Sciatic nerve (tissue), 2 donors: ENCODE data around the gene AUTS2. TPM values are rescaled to one million over a fixed set of nuclear protein-coding genes. Genes with fewer than 3 reads are reported as not detected.

Experiments used
- ATAC-seq: fragments of 200-7000 bp; cut with Tn5 transposase; one replicate; pipeline ENCODE4 v1.9.1; 2020; ENCODE audit warnings: mild to moderate bottlenecking, moderate library complexity
- DNase-seq: peaks from one replicate; pipeline ENCODE4 v3.0.0-alpha.2; 2020; ENCODE audit warnings: low spot score
- intact Hi-C: fragments of 100-400 bp; cut with DNase I; formaldehyde crosslinking; loops from one replicate; pipeline ENCODE4 v1.14.2; 2022
- total RNA-seq: library from RNA; stranded (reverse); fragmentation: NEBNext Ultra II Directional; extraction: Animal tissue kit (Norgen Biotek cat#: 25700); gene quantifications from one replicate; pipeline ENCODE4 v1.2.1, GENCODE V29; 2021
- donor health status: DM: no; HTN: no; CAD: no.
- donor health status: DM: no; HTN: no; CAD: no.

Gene AUTS2
- 129 TPM for total RNA-seq

DNA sequence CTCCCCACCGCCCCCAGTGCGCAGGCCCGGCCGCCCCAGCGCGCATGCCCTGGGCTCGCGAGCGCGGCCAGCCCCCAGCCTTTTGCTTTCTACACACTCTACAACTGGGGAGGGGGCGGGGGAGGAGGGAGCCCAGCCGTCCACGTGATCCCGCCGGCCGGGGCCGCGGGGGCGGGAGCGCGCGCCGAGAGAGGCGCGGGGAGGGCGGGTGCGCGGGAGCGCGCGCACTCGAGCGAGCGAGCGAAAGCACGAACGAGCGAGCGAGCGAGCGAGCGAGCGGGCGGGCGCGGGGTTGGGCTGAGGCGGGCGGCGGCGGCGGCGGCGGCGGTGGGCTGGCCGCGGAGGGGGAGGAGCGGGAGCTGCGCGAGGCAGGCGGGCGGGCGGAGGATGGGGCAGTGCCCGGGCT lies at the start of gene AUTS2:
Gene AUTS2, plus strand, starts transcription at position 395 of the 406 bp plus-strand sequence. CDS start 1,179 bp downstream, outside the sequence.
- intact Hi-C loops: no loop called here
- ATAC-seq: peak; percentile 91
- peak; percentile 91 for DNase-seq

DNA sequence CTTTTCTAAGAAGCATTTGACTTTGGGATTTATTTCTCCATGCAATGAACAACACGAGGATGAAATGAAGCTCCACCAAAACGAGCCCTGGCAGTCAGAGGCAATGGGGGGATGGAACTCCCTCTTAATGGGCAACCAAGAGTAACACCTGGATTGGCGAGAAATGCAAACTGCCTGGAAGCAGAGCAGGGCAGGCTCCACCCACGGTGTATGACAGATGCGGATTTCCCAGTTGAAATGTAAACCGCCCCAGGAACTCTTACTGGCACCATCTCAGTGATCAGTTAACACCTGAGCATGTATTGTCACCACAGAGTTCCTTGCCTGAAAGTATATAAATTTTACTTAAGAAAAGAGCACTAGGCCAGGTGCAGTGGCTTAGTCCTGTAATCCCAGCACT lies 47.3 kb upstream of the AUTS2 start:
- DNase-seq (no peak), ATAC-seq (no peak)
- intact Hi-C loops: no loop called here

DNA sequence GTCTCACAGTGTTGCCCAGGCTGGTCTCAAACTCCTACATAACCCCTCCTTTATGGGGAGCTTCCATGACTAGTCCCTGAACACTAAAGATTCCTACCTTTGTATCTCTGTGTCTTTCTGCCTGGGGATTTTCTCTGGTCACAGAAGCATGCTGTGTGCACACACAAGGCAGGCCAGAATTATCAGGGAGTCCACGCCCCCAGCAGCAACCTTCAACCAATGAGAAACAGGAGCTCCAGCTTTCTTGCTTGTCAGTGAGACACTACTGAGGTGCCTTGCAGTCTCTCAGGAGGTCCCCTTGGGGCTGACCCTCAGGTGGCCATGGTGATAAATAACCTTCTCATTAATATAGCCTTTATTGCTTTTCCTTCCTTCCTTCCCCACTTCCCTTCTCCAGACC lies 45.1 kb upstream of the AUTS2 start:
- intact Hi-C loops: no loop called here
- DNase-seq (no peak), ATAC-seq (no peak)

DNA sequence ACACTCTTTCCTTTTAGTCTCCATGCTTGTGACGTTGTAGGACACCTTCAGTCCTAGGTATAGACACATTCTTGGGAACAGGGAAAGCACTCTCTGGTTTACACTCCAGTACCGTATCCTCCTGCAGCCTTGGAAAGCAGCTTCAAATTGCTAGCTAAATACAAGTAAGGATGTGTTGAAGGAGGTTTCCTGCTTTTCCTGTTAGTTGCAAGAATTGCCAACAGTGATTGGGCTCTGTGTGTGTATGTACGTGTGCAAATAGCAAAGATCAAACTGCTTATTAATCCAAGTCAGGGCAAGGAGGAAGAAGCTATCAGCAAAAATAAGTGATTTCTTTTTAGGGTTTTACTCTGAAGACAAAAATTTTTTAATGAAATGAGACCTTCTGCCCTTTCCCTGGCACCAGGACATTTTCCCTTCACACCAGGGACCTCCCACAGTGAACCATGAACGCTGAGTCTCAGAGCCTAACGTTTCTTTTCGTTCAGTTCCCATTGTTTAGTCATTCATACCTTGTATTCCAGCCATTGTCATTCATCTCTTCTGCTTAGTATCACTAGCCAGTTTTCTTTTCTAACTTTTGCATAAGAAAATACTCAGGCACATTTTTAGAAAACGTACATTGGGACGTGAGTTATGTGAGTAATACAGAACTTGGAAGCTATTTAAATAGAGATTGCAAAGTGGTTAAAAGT lies 36.9 kb upstream of the AUTS2 start:
- DNase-seq (no peak), ATAC-seq (no peak)
- intact Hi-C loops: no loop called here

DNA sequence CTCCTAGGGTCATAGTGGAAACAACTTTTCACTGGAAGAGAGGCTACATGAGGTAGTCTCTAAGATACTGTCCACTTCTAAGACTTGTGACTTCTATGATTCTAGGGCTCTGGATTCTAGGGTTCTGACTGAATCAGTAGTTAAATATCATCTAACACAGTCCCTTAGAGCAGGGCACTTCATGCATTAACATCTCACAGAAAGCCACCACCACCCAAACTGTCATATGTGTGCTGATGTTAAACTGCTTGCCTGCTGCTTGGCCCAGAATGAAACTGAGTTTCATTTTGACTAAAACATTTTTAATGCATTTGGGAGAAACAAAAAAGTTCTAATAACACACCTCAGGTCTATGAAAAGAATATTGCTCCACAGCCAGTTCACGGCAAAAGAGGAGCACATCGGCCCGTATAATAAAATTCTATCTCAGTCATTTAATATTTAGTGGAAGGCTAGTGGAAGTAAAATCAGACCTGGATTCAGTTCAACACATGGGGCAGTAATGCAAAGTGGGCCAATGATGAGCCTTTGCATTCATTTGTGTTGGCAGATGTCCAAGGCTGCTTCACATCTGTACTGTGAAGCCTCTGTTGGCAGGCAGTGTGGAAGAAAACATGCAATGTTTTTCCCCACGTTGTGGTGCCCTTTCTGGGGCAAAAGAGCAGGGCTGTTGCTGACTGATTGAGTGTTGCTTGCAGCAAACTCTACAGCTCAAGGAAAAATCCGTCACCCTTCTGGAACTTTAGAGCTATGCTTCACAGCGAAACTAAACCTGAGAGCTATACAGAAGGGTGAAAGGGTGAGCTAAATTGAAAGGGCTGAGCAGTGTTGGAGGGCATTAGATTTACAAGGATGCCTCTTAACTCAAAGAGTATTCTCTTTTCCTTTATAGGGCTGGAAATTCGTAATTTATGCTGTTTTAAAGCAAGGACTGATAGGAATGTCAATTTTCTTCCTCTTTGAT lies 33.5 kb upstream of the AUTS2 start:
- no peak for DNase-seq
- intact Hi-C loops: no loop called here
- peak; percentile 70 for ATAC-seq

DNA sequence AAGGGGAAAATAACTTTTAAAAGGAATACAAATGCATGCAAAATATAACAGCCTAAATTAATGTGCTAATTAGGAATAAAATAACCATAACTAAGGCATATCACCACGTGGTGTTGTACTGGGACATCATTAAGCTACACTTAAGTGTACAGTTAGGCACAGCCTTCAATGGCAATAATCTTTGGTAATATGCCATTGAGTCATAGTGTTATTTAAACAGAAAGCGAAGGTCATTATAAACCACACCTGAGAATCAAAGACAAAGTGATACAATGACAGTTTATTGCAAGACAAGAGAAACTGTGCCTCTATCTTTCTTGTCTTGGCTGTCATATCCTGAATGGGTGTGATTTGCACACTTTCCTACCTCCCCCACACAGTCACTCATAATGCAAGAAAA lies 30.5 kb upstream of the AUTS2 start:
- intact Hi-C loops: no loop called here

DNA sequence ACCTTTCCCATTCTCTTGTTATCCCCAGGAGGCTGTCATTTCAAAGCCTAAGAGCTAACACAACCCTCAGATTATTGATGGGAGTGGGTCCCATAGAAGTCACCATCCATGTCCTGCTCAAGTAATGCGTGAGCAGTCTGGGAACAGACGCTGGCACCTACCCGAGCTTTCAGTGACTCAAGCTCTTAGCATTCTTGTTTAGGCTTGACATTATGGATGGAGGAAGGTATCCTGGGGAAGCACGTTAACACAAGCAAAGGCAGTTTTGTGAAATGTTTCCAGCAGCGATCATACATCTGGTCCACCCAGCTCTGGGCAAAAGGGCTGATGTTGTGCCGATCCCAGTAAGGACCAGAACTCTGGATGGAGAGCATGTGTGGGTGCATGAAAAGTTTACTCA lies 30.0 kb upstream of the AUTS2 start:
- DNase-seq (no peak), ATAC-seq (no peak)

More for the DNA sequence above, 30.5 kb upstream of the AUTS2 start:
- no peak for ATAC-seq
- DNase-seq: no peak

DNA sequence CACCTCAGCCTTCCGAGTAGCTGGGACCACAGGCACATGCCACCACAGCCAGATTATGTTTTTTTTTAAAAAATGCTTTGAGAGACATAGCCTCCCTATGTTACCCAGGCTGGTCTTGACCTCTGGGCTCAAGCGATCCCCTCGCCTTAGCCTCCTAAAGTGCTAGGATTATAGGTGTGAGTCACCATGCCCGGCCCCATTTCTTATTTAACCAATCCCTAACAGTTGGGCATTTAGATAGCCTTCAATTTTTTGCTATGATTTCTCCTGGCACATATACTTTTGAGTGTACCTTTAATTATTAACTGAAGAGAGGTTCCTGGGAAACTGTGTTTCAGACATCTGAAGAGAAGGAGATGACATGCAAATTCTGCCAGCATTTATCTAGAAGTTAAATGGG lies 22.6 kb upstream of the AUTS2 start:
- no peak for DNase-seq
- intact Hi-C loops: no loop called here
- no peak for ATAC-seq

More for the DNA sequence above, 30.0 kb upstream of the AUTS2 start:
- intact Hi-C loops: no loop called here

DNA sequence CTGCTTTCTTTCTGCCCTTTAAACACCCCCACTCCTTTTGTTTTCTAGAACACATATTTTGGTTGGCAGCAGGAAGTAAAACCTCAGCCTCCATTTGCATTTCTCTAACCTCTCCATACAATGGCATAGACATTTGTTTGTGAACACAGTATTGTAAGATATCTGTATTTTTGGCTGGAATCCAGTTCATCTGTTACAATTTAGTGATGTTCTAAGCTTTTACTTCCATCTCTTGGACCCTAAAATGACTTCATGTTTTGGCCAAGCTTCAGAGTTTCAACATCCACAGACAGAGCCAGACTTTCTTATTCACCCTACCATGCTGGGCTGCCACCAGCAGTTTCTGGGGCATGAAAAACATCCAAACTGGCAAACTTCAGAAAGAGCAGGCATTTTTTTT lies 21.1 kb upstream of the AUTS2 start:
- intact Hi-C loops: no loop called here
- ATAC-seq (peak; percentile 77), DNase-seq (no peak)

DNA sequence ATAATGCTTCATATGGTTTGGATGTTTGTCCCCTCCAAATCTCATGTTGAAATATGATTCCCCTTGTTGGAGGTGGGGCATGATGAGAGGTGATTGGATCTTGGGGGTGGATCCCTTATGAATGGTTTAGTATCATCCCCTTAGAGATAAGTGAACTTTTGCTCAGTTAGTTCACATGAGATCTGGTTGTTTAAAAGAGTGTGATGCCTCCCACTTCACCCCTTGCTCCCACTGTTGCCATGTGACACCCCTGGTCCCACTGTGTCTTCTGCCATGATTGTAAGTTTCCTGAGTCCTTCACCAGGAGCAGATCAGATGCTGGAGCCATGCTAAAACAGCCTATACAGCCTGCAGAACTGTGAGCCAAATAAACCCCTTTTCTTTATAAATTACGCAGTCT lies 13.1 kb upstream of the AUTS2 start:
- DNase-seq: no peak
- intact Hi-C loops: no loop called here
- ATAC-seq: no peak

DNA sequence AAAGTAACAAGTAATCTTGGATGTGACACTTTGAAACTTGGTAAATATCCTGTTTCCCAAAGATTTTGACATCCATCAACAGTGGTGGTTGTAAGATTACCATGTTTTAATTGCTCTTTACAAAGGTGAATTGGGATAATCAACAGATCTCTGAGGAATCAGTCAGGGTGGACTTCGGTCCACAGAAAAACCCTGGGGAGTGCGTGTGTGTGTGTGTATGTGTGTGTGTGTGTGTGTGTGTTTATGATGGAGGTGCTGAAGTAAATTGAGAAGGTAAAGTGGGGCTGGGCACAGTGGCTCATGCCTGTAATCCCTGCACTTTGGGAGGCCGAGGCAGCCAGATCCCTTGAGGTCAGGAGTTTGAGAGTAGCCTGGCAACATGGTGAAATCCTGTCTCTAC lies 12.0 kb upstream of the AUTS2 start:
- ATAC-seq: no peak
- intact Hi-C loops: no loop called here

DNA sequence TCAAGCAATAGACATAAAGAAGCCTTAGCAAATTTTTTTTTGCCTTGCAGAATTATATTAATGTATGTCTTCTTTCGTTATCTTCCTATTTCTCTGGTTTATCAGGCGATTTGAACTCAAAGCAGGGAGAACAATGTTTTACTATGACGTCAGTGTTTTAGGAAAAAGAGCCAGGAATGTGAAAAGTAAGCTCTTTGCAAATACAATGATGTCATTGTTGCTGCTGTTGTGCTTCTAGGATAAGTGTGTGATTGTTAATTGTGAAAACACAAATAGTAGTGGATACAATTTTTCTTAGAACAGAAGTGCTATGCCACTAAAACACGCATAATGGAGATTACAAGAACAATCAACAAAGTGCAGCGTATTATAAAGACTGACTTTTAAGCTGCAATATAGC lies 9.5 kb upstream of the AUTS2 start:
- DNase-seq: no peak
- intact Hi-C loops: no loop called here
- ATAC-seq: peak; percentile 26

More for the DNA sequence above, 12.0 kb upstream of the AUTS2 start:
- no peak for DNase-seq

DNA sequence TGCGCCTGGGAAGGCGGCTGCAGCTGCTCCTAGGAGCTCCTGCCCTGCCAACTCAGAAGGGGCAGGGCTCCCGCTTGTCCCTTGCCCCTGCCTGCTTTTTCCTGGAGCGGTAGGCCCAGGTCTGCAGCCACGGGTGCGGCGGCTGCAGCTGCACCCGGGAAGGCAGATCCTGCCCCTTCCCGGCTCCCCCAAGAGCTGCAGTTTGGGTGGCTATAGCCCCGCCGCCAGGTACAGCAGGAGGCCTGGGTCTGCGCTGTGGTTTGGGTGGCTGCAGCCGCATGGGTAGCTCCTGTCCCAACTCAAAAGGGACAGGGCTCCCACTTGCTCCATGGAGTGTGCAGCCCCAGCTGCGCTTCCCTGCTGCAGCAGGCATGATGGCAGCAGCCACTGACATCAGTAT lies 6.5 kb upstream of the AUTS2 start:
- no peak for ATAC-seq
- no peak for DNase-seq
- intact Hi-C loops: no loop called here

DNA sequence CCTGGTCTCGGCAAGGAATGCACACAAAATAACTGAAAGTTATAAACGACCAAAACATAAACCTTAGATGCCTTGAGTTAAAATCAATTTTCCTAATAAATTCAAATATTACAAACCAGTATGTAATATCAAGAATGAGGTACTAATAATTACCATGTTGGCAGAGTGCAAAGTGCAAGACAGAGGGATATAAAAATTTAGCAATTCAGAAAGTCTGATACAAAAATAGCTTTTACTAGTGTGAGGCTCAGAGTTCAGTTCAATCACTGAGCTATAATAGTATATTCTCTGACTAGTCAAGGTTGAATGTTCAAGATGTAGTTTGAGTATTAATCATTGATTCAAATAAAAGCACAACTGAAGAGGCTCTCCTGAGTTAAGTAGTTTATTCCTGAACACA lies 4.8 kb upstream of the AUTS2 start:
- intact Hi-C loops: no loop called here
- ATAC-seq (no peak), DNase-seq (no peak)

DNA sequence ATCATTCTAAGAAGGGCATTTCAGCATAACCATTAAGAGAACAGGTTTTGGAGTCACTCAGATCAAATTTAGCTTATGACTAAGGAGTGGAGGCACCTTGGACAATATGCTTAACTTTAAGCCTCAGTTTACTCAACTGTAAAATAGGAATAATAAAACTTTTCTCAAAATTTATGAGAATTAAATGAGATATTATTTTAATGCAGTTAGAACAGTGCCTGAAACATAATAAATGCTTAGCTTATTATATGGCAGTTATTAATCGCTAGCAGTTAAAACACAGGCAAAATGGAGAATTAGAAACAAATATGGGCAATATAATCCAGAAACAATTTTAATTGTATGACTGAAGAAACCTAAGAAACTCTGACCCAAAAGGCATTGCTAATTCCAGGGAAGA lies 2.9 kb upstream of the AUTS2 start:
- intact Hi-C loops: no loop called here
- DNase-seq (no peak), ATAC-seq (no peak)

DNA sequence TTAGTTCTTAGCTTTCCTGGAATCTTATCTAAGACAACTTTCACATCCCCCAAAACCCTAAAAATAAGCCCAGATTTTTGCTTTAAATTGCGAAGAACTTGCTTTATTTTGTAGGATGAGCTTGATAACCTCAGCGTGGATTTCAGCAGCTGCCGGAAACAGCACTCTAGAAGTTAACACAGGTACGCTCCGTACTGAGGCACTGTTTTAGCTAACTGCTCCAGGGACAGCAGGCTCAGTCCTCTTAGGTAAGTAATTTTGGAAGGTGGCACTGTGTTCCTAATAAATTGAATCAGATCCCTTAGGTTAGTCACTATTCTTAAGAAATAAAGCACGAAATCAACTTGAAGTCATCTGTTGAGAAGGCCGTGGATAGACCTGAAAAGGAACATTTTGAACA lies 2.2 kb upstream of the AUTS2 start:
- intact Hi-C loops: no loop called here
- DNase-seq (no peak), ATAC-seq (no peak)

DNA sequence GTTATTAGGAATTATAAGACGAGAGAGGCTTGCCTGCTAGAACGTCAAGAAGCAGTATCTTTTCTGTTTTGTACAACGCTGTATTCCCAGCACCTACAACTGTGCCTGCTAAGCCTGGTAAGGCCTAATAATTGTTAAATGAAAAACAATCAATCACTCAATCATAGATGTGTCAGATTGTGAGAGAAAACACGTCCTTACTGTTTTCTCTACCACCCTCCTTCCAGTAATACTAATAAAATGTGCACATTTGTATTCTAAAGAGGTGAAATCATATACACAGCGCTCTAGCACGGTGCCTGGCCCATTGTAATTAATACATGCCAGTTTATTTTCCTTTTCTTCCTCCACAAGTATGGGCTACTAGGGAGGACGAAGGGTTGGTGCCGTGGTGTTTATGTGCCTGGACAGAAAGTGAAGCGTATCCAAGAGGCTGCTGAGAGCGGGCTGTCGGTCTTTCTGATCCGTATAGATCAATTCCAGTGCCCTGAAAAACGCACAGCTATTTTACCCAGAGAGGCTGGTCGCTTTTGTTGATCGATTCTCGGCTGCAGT lies 1.5 kb upstream of the AUTS2 start:
- no peak for ATAC-seq
- peak; percentile 58 for DNase-seq
- intact Hi-C loops: no loop called here

DNA sequence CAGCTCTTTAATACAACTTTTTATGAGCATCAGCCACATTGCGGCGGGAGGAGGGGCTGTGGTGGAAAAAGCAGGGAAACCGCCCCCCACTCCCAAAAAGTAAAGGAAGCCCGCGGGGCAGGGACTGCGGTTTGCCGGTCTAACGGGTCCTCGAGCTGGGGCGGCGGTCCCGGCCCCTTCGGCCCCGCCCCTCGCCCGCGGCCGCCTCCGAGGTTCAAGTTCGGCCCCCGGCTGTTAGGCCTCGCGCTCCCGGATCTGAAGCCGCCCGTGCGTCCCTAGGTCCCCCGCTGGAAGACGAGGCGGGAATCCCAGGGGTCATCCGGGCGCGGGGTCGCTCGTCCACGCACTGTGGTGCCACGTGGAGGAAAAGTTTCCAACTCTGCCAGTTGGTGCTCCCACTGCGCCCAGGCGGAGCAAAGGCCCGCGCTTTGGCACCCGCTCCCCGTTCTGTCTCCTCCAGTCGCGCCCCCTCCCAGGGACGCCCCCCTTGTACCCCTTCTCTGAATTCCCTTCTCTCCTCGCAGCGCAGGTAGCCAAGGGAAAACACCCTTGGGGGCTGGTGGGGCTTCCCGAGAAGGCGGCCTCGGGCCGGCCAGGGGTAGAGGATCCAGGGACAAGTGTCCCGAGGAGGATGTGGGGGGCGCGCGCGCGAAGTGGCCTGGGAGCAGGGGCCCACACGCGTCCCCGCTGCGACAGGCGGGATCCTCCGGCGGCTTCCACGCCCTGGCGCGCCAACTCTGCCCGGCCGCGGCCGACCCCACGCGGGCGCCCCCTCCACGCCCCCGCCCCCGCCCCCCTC lies 798 bp upstream of the AUTS2 start:
- ATAC-seq (peak; percentile 42), DNase-seq (peak; percentile 83)
- intact Hi-C loops: no loop called here
